ENCODE results near the gene NOTCH1. TPM values are rescaled to one million over a fixed set of nuclear protein-coding genes. Genes with fewer than 3 reads are reported as not detected.

Gene NOTCH1
- total and polyA plus RNA-seq, 8 donors, result 9.3 to 39.8 (median 22.5) TPM

- WGBS, 2 donors, result 0 to 1% methylated on average over 48 to 63 of the region's 63 CpGs
- Histone ChIP-seq H3K4me1 (peaks cover 15 to 27% (median 26%) of the 10 kb centered on the region in 3 donors), H3K36me3 (no peaks in the 10 kb centered on the region), H3K27ac (peak overlapping the region; percentile 99 to 100 (median 99)), H3K4me3 (peak overlapping the region; percentile 56 to 60 (median 58)), H3K27me3 (no peaks in the 10 kb centered on the region), H3K9me3 (no peaks in the 10 kb centered on the region)
- intact Hi-C loops (cut with DNase I), result loop anchor here in 1 of 3 donors (10.0 kb wide), 1 partner anchor 231 kb away; the partner anchor contains the start of gene DIPK1B
- DNase-seq (peak; percentile 89 to 100 (median 96)), ATAC-seq (peak; percentile 48 to 73 (median 70)), FAIRE-seq (no peak)
- no peak for TF ChIP-seq CTCF (IDR thresholded peaks at IDR 0.05)
These were observed 62.2 kb downstream of the NOTCH1 start for GRCh38 chr9:136483589-136484152.

DNA sequence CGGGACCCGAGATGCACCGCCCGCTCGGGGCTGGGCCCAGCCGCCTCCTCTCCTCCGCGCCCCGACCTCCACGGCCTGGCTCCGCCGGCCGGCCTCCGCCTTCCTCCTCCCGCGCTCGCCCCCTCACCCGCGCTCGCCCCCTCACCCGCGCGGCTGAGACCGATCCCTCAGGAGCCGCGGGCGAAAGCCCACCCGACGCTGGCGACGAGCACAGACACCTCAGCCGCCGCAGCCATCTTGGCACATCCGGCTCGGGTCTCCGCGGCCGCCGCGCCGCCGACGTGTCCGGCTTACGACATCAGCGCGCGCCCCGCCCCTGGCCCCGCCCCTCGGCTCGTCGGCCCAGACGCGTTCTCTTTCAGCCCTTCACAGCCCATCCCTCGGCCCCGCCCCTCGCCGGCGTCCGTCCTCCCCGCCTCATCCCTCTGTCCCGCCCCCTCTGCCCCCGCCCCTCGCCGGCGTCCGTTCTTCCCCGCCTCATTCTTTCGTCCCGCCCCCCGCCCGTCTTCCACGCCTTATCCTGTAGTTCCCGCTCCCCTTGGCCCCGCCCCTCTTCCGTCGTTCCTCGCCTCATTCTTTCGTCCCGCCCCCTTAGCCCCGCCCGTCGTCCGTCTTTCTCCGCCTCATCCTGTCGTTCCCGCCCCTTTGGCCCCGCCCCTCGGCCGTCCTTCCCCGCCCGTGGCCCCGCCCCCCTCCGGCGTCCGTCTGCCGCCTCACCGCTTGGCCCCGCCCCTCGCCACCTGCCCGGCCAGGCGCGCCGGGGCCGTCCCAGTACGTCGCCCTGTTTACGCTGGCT, 62.9 kb downstream of the NOTCH1 start, which contains the start of gene SEC16A:
SEC16A (minus strand) TSS at position 248 of the 796 bp plus-strand sequence. CDS start 5,425 bp downstream, outside the sequence.
- Histone ChIP-seq H3K36me3 (no peaks in the 10 kb centered on the region), H3K27ac (peak within 1 kb of the TSS; percentile 99 to 100 (median 99)), H3K27me3 (no peaks in the 10 kb centered on the region), H3K4me3 (peak within 1 kb of the TSS; percentile 70 to 99 (median 94)), H3K9me3 (no peaks in the 10 kb centered on the region), H3K4me1 (peaks cover 15 to 28% (median 22%) of the 10 kb centered on the region in 3 donors)
- 1% methylated on average over 62 to 109 of the region's 109 CpGs for WGBS, 2 donors
- DNase-seq (peak; percentile 99 to 100 (median 100)), FAIRE-seq (no peak), ATAC-seq (peak; percentile 69 to 84 (median 76))
- intact Hi-C loops (cut with DNase I), result loop anchor here in 1 of 3 donors (10.0 kb wide), 1 partner anchor 232 kb away; the partner anchor contains the start of gene DIPK1B
- no peak for TF ChIP-seq CTCF (IDR thresholded peaks at IDR 0.05)

- Histone ChIP-seq H3K9me3 (no peaks in the 10 kb centered on the region), H3K27ac (peak overlapping the region; percentile 91 to 98 (median 96)), H3K27me3 (no peaks in the 10 kb centered on the region), H3K4me1 (peaks cover 15 to 28% (median 22%) of the 10 kb centered on the region in 3 donors), H3K36me3 (peaks cover 0 to 2% (median under 1%) of the 10 kb centered on the region in 3 donors), H3K4me3 (peak overlapping the region; percentile 70 to 99 (median 94))
- DNase-seq (no peak), FAIRE-seq (no peak), ATAC-seq (no peak)
- intact Hi-C loops (cut with DNase I), result loop anchor here in 1 of 3 donors (10.0 kb wide), 1 partner anchor 233 kb away; the partner anchor contains the start of gene DIPK1B
- 0 to 1% methylated on average over 35 to 39 of the region's 39 CpGs for WGBS, 2 donors
- TF ChIP-seq CTCF (IDR thresholded peaks at IDR 0.05), result no peak
These were observed 63.6 kb downstream of the NOTCH1 start for GRCh38 chr9:136482046-136482792.

DNA sequence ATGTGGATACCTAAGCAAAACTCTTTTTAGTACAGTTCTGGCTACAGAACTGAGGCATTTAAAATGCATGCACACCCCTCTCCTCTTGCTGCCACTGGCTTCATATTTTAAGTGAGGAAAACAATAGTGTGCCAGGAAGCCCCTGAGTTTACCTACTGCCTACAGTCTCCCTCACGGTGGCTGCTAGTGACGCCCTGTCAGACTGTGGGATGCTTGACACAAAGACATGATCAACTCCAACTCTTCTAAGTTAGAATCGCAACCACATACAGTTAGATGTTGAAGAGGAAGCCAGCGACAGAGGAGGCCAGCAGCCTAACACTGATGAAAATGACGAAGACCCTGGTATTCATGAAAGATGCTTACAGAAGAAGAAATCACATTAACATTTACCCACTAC, 64.3 kb downstream of the NOTCH1 start:
- peaks cover 15 to 28% (median 22%) of the 10 kb centered on the region in 3 donors for H3K4me1 ChIP-seq

More for the DNA sequence above, 64.3 kb downstream of the NOTCH1 start:
- Histone ChIP-seq H3K27me3 (no peaks in the 10 kb centered on the region), H3K9me3 (no peaks in the 10 kb centered on the region), H3K27ac (peak overlapping the region in 1 of 4 donors; percentile 98), H3K4me3 (peak overlapping the region in 2 of 4 donors; percentile 97 to 99), H3K36me3 (peaks cover 0 to 9% (median 7%) of the 10 kb centered on the region in 3 donors)
- 29% methylated on average over 5 of the region's 5 CpGs for WGBS, 2 donors
- FAIRE-seq (no peak), DNase-seq (no peak), ATAC-seq (no peak)
- intact Hi-C loops (cut with DNase I), result loop anchor here in 1 of 3 donors (10.0 kb wide), 1 partner anchor 233 kb away; the partner anchor contains the start of gene DIPK1B
- TF ChIP-seq CTCF (IDR thresholded peaks at IDR 0.05), result no peak
